AG04450 (cell line): ENCODE data around the gene NES. TPM values are rescaled to one million over a fixed set of nuclear protein-coding genes. Genes with fewer than 3 reads are reported as not detected.

Experiments used
- CTCF ChIA-PET: fragments of 300-600, 350-600 bp; formaldehyde crosslinking; extraction: SDS; loops from one replicate; lab custom pipeline; 2022; ENCODE audit warnings: antibody characterized with exemption, inconsistent platforms; lab: Charles Lee
- POLR2A ChIA-PET: fragments of 350-600 bp; formaldehyde crosslinking; extraction: SDS; loops from one replicate; lab custom pipeline; 2021; ENCODE audit warnings: antibody characterized with exemption, inconsistent platforms; lab: Yijun Ruan, JAX
- DNase-seq: peaks from one replicate; pipeline ENCODE4 v3.0.0-alpha.2; 2011; ENCODE audit warnings: low read depth, low spot score
- H3K27ac ChIP-seq: one replicate; pipeline ENCODE4 v1.5.1; 2012; ENCODE audit warnings: low read depth, low read length, control low read depth
- H3K27me3 ChIP-seq: one replicate; pipeline ENCODE4 v1.6.0; 2012; ENCODE audit warnings: low read length; ENCODE audit not compliant: control insufficient read depth, insufficient read depth
- H3K4me3 ChIP-seq: 2 replicates; pipeline ENCODE4 v1.5.1; 2011; ENCODE audit warnings: mild to moderate bottlenecking, low read depth, low read length, control low read depth
- H3K9me3 ChIP-seq: 2 replicates; pipeline ENCODE4 v1.5.1; 2012; ENCODE audit warnings: low read length; ENCODE audit not compliant: control insufficient read depth, insufficient read depth
- CTCF ChIP-seq: IDR thresholded peaks from 2 replicates; pipeline ENCODE4 v1.5.1; 2011; ENCODE audit warnings: low read depth, low read length, control low read depth, inconsistent platforms
- polyA plus RNA-seq: library from polyadenylated mRNA; depleted of rRNA; stranded (reverse); fragments of >200 nt; gene quantifications from 2 replicates; pipeline ENCODE4 v1.2.3, GENCODE V29; 2011

The NES gene
- polyA plus RNA-seq, 1 experiment: 15.7 TPM

GRCh38 chr1:156660752-156661112 lies 16.5 kb downstream of the NES start:
- Histone ChIP-seq H3K4me3 (peak overlapping the region; percentile 25; the same call in 1 of the 2 replicates), H3K27me3 (peaks cover 18% of the 10 kb centered on the region), H3K27ac (peak overlapping the region; percentile 86), H3K9me3 (no peaks in the 10 kb centered on the region; the same call in 1 of the 2 replicates)
- POLR2A ChIA-PET: interaction anchor here (0.5 to 3.2 kb wide), 5 partner anchors 13 to 669 kb away, joined by 3 to 36 read pairs (median 5); partner anchors contain the start of genes METTL25B and NES
- CTCF ChIA-PET: interaction anchor here (0.6 to 7.5 kb wide), 19 partner anchors 9 to 275 kb away, joined by 3 to 204 read pairs (median 6); partner anchors contain the start of genes CRABP2, ISG20L2, METTL25B and NES
- no peak for DNase-seq
- TF ChIP-seq CTCF: no peak

- Histone ChIP-seq H3K4me3 (peak overlapping the region; percentile 25; the same call in 1 of the 2 replicates), H3K9me3 (no peaks in the 10 kb centered on the region; the same call in 1 of the 2 replicates), H3K27ac (peak overlapping the region; percentile 86), H3K27me3 (peaks cover 23% of the 10 kb centered on the region)
- ChIA-PET POLR2A (interaction anchor here (0.8 to 3.2 kb wide), 3 partner anchors 13 to 36 kb away, joined by 4 to 36 read pairs (median 5); partner anchors contain the start of gene NES), CTCF (interaction anchor here (0.7 to 7.5 kb wide), 28 partner anchors 7 to 274 kb away, joined by 3 to 204 read pairs (median 4); partner anchors contain the start of genes CRABP2, ISG20L2, LRRC71 and METTL25B)
- peak; percentile 95 for TF ChIP-seq CTCF
- DNase-seq: peak; percentile 97
Measured at GRCh38 chr1:156659988-156660751, 17.0 kb downstream of the NES start.

DNA sequence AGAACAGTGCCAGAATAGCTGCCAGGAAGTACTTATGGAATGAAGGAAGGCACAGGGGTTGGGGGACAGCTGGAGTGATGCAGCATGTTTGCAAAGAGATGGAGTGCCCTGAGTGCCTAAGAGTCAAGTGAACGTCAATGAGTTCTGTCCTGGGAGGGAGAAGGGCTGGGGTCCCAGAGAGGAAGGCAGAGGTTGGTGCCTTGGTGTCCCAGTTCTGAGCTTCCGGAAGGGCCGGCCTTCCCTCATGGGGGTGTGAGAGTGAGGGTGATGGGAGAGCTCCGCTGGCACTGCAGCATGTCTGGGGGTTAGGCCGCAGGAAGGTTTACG lies 17.6 kb downstream of the NES start:
- Histone ChIP-seq H3K27me3 (peaks cover 28% of the 10 kb centered on the region), H3K9me3 (no peaks in the 10 kb centered on the region; the same call in 1 of the 2 replicates), H3K4me3 (no peak overlapping the region), H3K27ac (peak overlapping the region; percentile 47)
- no peak for TF ChIP-seq CTCF
- DNase-seq: no peak
- CTCF ChIA-PET: interaction anchor here (0.7 to 7.5 kb wide), 24 partner anchors 8 to 274 kb away, joined by 3 to 204 read pairs (median 5); partner anchors contain the start of genes CRABP2, ISG20L2, LRRC71 and METTL25B
- POLR2A ChIA-PET: interaction anchor here (0.8 kb wide), 1 partner anchor 36 kb away, joined by 4 read pairs; no protein-coding TSS in a partner anchor

- Histone ChIP-seq H3K9me3 (no peaks in the 10 kb centered on the region; the same call in 1 of the 2 replicates), H3K27ac (no peak overlapping the region), H3K4me3 (no peak overlapping the region), H3K27me3 (peaks cover 33% of the 10 kb centered on the region)
- CTCF ChIA-PET: interaction anchor here (0.7 to 7.5 kb wide), 28 partner anchors 9 to 274 kb away, joined by 3 to 204 read pairs (median 6); partner anchors contain the start of genes CRABP2, HAPLN2, ISG20L2 and LRRC71
- TF ChIP-seq CTCF: no peak
- no peak for DNase-seq
- POLR2A ChIA-PET: interaction anchor here (0.8 kb wide), 1 partner anchor 35 kb away, joined by 4 read pairs; no protein-coding TSS in a partner anchor
Measured at GRCh38 chr1:156658945-156659574, 18.1 kb downstream of the NES start.
